Coronary artery (tissue), 2 donors: ENCODE measurements around the gene ONECUT3.

ENCODE experiments used
- DNase-seq: peaks from one replicate; pipeline ENCODE4 v3.0.0-alpha.2; 2017; ENCODE audit warnings: low spot score
- H3K27ac ChIP-seq, 2 donors: fragments of 200-600 bp; sonication (generic); one replicate each; pipeline ENCODE4 v1.5.1; 2016 to 2019
- H3K4me3 ChIP-seq: fragments of 200-600 bp; sonication (generic); 2 replicates; pipeline ENCODE4 v1.5.1; 2016; ENCODE audit warnings: mild to moderate bottlenecking, moderate library complexity
- TF ChIP-seq, protein P1 (sequence below): fragments of 200-600 bp; sonication (generic); IDR thresholded peaks from one replicate; pipeline ENCODE4 v1.5.1; 2019; ENCODE audit warnings: antibody characterized with exemption

ONECUT3 gene

DNA sequence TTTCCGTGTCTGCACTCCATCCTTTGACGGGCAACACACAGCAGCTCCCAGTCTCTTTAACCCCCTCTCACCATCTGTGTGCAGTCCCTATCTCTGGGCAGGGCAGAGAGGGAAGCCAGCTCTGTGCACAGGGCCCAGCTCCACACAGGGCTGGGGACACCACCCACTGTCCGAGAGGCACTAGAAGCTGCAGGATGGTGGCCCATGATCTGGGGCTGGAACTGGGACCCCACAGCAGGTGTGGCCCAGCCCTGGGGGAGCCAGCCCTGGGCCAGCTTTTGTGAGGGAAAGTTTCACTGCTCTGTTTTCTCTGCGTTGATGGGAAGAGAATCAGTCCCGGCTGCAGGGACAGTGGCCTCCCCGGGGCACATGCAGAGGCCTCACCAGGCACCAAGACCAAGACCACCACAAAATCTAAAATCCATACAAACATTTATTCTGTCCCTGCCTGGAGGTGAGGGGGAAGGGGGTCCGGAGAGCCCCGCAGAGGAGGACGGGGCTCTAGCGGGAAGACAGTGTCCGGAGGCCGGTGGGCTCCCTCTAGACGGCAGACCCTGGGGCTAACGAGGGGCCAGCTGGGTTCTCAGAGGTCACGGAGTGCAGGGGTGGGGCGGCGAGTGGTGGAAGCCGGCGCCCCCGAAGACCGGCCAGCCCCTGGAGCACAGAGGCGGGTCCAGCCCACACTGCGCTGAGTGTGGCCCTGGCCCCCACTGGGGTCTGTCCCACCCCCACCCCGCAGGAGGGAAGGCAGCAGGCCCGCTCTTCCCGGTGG, 61.7 kb downstream of the ONECUT3 start:
- Histone ChIP-seq H3K27ac (no peak overlapping the region), H3K4me3 (no peak overlapping the region)
- DNase-seq, result no peak
- TF ChIP-seq, protein P1, sequence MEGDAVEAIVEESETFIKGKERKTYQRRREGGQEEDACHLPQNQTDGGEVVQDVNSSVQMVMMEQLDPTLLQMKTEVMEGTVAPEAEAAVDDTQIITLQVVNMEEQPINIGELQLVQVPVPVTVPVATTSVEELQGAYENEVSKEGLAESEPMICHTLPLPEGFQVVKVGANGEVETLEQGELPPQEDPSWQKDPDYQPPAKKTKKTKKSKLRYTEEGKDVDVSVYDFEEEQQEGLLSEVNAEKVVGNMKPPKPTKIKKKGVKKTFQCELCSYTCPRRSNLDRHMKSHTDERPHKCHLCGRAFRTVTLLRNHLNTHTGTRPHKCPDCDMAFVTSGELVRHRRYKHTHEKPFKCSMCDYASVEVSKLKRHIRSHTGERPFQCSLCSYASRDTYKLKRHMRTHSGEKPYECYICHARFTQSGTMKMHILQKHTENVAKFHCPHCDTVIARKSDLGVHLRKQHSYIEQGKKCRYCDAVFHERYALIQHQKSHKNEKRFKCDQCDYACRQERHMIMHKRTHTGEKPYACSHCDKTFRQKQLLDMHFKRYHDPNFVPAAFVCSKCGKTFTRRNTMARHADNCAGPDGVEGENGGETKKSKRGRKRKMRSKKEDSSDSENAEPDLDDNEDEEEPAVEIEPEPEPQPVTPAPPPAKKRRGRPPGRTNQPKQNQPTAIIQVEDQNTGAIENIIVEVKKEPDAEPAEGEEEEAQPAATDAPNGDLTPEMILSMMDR, result no peak

DNA sequence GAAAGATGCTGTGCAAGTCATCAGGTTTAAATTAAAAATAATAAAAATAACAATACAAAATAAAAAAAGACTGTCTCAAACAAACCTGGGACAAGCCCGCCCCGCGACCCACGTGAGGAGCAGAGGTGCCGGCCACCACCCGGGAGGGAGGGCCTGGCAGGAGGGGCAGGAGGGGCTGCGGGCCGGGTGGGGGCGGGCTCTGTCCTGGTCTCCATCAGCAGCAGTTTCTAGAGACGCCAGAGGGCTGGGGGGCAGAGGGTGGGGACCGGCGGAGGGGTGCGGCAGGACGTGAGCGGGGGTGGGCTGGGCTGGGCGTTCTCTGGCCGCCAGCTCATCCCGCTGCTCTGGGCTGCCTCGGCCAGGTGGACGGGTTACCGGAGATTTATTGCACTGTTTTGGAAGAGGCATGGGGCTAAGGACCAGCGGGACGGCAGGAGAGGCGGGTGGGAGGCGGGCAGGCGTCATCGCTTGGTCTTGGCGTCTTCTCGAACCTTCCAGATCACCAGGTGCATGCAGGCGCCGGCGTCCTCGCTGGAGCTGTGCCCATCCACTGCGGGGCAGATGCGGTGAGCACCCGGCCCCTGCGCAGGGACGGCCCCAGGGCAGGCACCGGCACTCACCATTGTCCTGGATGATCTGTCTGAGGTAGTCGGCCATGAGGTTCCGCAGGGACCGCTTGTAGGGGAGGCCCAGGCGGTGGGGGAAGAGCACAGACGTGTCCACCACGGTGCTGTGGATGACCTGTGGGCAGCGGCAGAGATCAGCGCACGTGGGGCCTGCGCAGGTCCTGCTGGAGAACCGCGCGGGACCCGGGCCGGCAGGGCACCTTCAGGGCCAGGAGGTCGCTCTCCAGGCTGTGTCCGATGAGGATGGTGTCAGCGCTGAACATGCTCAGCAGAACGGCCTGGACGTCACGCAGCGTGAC, 62.6 kb downstream of the ONECUT3 start:
- no peak for DNase-seq

DNA sequence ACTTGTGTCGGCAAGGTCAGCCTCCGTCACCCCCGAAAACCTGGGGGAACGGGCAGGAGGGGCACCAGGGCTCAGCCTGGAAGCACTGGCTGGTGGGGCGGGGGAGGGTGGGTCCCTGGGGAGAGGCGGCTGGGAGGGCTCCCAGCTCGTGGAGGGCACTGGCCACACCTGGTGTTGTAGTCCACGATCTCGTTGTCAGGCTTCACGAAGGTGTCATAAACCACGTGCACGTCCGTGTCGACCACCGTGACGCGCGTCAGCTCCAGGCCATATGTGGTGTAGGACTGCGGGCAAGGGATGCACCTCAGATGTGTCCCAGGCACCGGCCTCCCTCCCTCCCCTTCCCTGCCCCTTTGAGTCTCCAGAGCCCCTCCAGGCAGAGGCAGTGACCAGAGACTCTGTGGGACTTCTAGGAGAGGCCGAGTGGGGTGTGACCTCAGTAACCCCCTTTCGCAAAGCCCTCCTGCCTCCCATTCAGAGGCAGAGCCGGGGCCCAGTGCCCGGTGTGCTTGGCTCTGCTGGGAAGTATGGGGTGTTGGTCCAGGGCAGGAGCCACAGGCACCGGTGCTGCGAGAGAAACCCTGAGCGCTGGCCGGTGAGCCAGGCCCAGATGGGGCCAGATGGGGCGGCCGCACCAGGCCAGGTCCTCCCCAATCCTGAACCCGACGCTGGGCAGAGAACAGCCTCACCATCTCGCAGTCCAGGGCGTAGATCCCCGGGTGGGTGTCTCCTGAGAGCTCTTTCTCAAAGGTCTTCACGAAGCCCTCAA, 63.4 kb downstream of the ONECUT3 start:
- no peak overlapping the region for H3K4me3 ChIP-seq
- H3K27ac ChIP-seq, result no peak overlapping the region
- TF ChIP-seq, protein P1, result no peak
- no peak for DNase-seq

More for the DNA sequence above, 62.6 kb downstream of the ONECUT3 start:
- TF ChIP-seq, protein P1, result no peak
- H3K4me3 ChIP-seq, result no peak overlapping the region
- H3K27ac ChIP-seq, result no peak overlapping the region

DNA sequence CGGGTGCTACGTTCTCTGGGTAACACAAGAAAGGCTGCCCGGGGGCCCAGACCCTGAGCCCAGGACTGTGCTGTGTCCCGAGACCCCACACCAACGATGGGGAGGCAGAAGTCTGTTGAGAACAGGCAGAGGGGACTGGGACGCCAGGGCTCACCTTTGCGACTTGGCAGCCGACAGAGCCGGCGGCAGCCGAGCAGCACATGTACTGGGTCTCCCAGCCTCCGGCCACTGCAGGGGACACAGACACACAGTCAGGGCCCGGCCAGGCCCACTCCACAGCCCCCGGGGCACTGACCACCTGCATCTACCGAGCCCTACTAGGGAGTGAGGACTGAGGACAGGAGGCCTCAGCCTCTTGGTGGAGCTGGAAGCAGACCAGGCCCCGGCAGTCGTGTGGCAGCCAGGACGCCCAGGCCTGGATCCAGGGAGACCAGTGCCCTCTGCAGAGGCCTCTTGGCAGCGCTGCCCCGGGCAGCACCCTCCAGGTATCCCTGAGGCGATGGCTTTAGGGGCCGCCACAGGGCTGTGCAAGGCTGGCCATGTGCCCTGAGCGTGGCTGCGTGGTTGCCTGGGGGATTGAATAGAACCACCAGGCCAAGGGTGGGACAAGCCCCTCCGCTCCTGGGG, 64.4 kb downstream of the ONECUT3 start:
- DNase-seq, result no peak
- Histone ChIP-seq H3K27ac (no peak overlapping the region), H3K4me3 (no peak overlapping the region)
- TF ChIP-seq, protein P1, result no peak

DNA sequence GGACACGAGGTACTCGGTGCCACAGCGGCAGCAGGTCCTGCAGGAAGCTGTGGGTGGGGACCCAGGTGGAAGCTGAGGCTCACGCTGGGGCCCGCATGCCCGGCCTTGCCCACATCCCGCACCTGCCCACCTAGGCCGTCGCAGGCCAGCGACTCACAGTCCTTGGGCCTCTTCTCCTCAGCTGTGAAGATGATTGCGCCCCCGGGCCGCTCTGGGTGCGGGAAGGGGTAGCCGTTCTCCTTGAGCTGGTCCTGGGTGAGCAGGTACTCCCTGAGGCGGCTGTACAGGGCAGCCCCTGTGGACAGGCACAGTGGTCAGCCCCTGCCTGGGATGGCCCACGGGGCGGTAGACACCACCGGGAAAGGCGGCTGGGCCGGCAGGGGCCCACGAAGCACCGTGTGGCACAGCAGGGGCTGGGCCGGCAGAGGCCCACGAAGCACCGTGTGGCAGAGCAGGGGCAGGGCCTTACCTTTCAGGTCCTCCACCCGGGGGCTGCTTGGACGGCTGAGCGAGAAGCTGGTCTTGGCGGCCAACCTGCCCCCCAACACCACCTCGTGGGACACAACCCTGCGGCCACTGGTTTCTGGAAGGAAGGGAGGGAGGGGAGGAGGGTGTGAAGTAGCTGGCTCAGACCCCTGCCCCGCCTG, 65.4 kb downstream of the ONECUT3 start:
- no peak for DNase-seq
- Histone ChIP-seq H3K27ac (no peak overlapping the region), H3K4me3 (no peak overlapping the region)
- TF ChIP-seq, protein P1, result no peak
